Measurements from ENCODE around the gene TRPM7. TPM values are rescaled to one million over a fixed set of nuclear protein-coding genes. Genes with fewer than 3 reads are reported as not detected.
A peak's percentile ranks its signal among the peaks of the same experiment; 100 is the strongest.

Gene TRPM7, protein sequence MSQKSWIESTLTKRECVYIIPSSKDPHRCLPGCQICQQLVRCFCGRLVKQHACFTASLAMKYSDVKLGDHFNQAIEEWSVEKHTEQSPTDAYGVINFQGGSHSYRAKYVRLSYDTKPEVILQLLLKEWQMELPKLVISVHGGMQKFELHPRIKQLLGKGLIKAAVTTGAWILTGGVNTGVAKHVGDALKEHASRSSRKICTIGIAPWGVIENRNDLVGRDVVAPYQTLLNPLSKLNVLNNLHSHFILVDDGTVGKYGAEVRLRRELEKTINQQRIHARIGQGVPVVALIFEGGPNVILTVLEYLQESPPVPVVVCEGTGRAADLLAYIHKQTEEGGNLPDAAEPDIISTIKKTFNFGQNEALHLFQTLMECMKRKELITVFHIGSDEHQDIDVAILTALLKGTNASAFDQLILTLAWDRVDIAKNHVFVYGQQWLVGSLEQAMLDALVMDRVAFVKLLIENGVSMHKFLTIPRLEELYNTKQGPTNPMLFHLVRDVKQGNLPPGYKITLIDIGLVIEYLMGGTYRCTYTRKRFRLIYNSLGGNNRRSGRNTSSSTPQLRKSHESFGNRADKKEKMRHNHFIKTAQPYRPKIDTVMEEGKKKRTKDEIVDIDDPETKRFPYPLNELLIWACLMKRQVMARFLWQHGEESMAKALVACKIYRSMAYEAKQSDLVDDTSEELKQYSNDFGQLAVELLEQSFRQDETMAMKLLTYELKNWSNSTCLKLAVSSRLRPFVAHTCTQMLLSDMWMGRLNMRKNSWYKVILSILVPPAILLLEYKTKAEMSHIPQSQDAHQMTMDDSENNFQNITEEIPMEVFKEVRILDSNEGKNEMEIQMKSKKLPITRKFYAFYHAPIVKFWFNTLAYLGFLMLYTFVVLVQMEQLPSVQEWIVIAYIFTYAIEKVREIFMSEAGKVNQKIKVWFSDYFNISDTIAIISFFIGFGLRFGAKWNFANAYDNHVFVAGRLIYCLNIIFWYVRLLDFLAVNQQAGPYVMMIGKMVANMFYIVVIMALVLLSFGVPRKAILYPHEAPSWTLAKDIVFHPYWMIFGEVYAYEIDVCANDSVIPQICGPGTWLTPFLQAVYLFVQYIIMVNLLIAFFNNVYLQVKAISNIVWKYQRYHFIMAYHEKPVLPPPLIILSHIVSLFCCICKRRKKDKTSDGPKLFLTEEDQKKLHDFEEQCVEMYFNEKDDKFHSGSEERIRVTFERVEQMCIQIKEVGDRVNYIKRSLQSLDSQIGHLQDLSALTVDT (N-terminal part only)
- 22.8 and 47.8 TPM in 2 replicates for total RNA-seq
- polyA plus RNA-seq, result 10.2 and 21.2 TPM in 2 replicates

GRCh38 chr15:50686469-50687301 lies at the start of gene TRPM7:
Gene TRPM7 (minus strand): TSS chr15:50686797. CDS start chr15:50686533, 264 bp downstream.
- Histone ChIP-seq H3K27me3 (no peaks in the 10 kb centered on the region), H3K27ac (peak within 1 kb of the TSS; percentile 94), H3K9me3 (ENCODE audit: low read depth) (no peaks in the 10 kb centered on the region), H3K36me3 (no peaks in the 10 kb centered on the region), H3K4me1 (ENCODE audit: low read depth) (peaks cover 5% of the 10 kb centered on the region), H3K4me3 (peak within 1 kb of the TSS; percentile 64)
- TF ChIP-seq, protein P1, sequence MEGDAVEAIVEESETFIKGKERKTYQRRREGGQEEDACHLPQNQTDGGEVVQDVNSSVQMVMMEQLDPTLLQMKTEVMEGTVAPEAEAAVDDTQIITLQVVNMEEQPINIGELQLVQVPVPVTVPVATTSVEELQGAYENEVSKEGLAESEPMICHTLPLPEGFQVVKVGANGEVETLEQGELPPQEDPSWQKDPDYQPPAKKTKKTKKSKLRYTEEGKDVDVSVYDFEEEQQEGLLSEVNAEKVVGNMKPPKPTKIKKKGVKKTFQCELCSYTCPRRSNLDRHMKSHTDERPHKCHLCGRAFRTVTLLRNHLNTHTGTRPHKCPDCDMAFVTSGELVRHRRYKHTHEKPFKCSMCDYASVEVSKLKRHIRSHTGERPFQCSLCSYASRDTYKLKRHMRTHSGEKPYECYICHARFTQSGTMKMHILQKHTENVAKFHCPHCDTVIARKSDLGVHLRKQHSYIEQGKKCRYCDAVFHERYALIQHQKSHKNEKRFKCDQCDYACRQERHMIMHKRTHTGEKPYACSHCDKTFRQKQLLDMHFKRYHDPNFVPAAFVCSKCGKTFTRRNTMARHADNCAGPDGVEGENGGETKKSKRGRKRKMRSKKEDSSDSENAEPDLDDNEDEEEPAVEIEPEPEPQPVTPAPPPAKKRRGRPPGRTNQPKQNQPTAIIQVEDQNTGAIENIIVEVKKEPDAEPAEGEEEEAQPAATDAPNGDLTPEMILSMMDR (IDR thresholded peaks at IDR 0.05; ENCODE audit: low read depth, low read length), result peak; percentile 19
- DNase-seq (ENCODE audit: low read depth in 1 of 2, low spot score in 1 of 2), result peak; percentile 91

- TF ChIP-seq, protein P1 (IDR thresholded peaks at IDR 0.05; ENCODE audit: low read depth, low read length), result no peak
- H3K4me3 ChIP-seq, result no peak overlapping the region
- no peaks in the 10 kb centered on the region for H3K27me3 ChIP-seq
- no peak overlapping the region for H3K27ac ChIP-seq
- no peak for DNase-seq (ENCODE audit: low read depth in 1 of 2, low spot score in 1 of 2)
- peaks cover 54% of the 10 kb centered on the region for H3K36me3 ChIP-seq
- no peaks in the 10 kb centered on the region for H3K4me1 ChIP-seq (ENCODE audit: low read depth)
- H3K9me3 ChIP-seq (ENCODE audit: low read depth), result no peaks in the 10 kb centered on the region
Measured at GRCh38 chr15:50735156-50735555, 48.6 kb upstream of the TRPM7 start.

DNA sequence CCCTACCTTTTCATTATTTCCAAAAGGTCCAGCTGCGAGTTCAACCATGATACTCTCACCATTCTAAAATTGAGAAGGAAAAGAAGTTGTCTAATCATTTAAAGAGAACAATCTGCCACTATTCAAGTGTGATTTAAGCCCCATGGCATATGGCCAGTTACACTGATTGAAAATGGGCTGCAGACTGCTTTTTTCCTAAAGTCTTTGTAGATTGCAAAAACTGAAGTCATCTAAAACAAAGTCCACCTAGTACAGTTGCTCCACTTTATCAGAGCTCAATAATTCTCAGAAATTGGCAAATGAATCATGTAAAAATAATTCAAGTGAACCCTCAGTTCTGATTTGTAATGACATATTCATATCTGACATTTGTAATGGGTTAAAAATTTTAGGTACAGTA lies 39.7 kb upstream of the TRPM7 start:
- no peaks in the 10 kb centered on the region for H3K27me3 ChIP-seq
- H3K9me3 ChIP-seq (ENCODE audit: low read depth), result no peaks in the 10 kb centered on the region
- H3K4me3 ChIP-seq, result no peak overlapping the region
- H3K36me3 ChIP-seq, result peaks cover 33% of the 10 kb centered on the region
- H3K27ac ChIP-seq, result no peak overlapping the region
- DNase-seq (ENCODE audit: low read depth in 1 of 2, low spot score in 1 of 2), result no peak
- TF ChIP-seq, protein P1 (IDR thresholded peaks at IDR 0.05; ENCODE audit: low read depth, low read length), result no peak
- no peaks in the 10 kb centered on the region for H3K4me1 ChIP-seq (ENCODE audit: low read depth)

- H3K36me3 ChIP-seq, result peaks cover 16% of the 10 kb centered on the region
Measured at GRCh38 chr15:50718700-50719125, 32.1 kb upstream of the TRPM7 start.

More at GRCh38 chr15:50718700-50719125, 32.1 kb upstream of the TRPM7 start:
- no peaks in the 10 kb centered on the region for H3K27me3 ChIP-seq
- no peak overlapping the region for H3K4me3 ChIP-seq
- no peaks in the 10 kb centered on the region for H3K9me3 ChIP-seq (ENCODE audit: low read depth)
- DNase-seq (ENCODE audit: low read depth in 1 of 2, low spot score in 1 of 2), result no peak
- H3K27ac ChIP-seq, result peak overlapping the region; percentile 8
- TF ChIP-seq, protein P1 (IDR thresholded peaks at IDR 0.05; ENCODE audit: low read depth, low read length), result no peak
- peaks cover 15% of the 10 kb centered on the region for H3K4me1 ChIP-seq (ENCODE audit: low read depth)
